Loucy (cell line): ENCODE measurements around the gene KCNQ2.

Experiments
- EZH2phosphoT487 ChIP-seq: fragments of 200-600 bp; IDR thresholded peaks from 2 replicates; pipeline ENCODE4 v1.6.1; 2018; ENCODE audit warnings: antibody characterized with exemption, mild to moderate bottlenecking, moderate library complexity, borderline replicate concordance
- TF ChIP-seq, protein P1 (sequence below): fragments of 200-600 bp; sonication (generic); conservative IDR thresholded peaks from 2 replicates; pipeline ENCODE4 v1.5.1; 2014; ENCODE audit warnings: mild to moderate bottlenecking, antibody characterized with exemption, low read length

DNA sequence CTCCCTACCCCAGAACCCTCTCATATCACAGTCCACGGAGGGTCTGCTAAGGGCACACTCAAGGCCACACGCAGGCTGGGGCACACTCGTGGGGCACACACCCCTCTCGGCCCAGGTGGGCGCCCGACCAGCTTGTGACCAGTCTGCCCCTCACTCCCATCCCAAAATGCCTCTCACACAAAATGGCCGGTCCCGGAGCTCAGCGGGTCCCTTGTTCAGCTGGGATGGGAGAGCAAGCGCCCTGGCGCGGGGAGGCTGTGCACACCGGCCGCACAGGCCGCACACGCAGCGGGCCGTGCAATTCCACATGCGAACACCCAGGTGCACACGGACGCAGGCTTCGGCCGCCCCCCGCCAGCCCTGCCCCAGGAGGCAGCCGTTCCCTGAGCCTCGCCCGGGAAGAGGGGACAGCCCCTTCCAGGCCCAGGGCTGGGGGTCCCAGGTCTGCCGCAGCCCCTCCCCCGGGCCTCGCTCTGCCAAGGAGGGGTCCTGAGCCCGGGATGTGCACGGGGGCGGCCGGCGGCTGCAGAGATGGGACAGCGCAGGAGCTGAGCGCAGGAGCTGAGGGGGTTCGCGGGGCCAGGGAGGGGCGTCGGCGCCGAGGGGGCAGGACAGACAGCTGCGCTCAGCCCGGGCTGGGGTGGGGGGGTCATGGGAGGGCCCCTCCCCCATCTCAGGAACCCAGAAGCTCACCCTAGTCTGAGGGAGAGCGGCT is 1.3 kb downstream of the KCNQ2 start:
- TF ChIP-seq, protein P1, sequence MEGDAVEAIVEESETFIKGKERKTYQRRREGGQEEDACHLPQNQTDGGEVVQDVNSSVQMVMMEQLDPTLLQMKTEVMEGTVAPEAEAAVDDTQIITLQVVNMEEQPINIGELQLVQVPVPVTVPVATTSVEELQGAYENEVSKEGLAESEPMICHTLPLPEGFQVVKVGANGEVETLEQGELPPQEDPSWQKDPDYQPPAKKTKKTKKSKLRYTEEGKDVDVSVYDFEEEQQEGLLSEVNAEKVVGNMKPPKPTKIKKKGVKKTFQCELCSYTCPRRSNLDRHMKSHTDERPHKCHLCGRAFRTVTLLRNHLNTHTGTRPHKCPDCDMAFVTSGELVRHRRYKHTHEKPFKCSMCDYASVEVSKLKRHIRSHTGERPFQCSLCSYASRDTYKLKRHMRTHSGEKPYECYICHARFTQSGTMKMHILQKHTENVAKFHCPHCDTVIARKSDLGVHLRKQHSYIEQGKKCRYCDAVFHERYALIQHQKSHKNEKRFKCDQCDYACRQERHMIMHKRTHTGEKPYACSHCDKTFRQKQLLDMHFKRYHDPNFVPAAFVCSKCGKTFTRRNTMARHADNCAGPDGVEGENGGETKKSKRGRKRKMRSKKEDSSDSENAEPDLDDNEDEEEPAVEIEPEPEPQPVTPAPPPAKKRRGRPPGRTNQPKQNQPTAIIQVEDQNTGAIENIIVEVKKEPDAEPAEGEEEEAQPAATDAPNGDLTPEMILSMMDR, result no peak
- TF ChIP-seq EZH2phosphoT487, result no peak
